Endothelial cell of hepatic sinusoid (primary cell): ENCODE data around the gene TMED1.

Source experiments
- in situ Hi-C: cut with HindIII; loops from 2 replicates; pipeline ENCODE4 v1.10.0; 2017; ENCODE audit warnings: low sequenced_read_pairs

The TMED1 gene

DNA sequence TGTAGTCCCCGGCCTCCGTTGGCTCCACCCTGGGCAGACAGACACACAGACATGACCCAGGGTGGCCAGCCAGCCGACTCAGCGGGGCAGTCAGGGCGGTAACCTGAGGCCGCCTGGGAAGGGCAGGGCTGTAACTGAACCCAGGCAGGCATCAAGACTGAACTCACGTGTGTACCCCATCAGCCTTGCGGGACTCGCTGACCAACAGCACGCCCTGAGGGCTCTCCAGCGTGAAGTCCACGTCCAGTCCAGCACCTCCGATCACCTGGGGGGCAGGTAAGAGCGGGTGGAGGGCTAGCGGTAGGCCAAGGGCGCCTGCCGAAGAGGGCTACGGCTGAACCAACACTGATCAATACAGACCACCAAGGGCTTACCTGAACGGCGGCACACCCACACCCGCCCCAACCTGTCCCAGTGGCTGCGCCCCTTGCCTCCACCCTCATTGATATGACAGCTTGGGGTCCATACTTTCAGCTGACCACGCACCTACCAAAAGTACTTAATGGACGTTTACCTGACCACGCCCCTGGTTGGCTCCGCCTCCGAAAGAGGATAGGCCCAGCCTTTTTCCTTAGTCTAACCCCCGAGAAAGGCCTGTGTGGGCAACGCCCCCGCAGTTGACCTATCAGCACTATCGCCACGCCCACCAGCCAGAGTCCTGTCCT lies 791 bp downstream of the TMED1 start:
- in situ Hi-C loops, result no loop called here

GRCh38 chr19:10832939-10833296 lies 3.1 kb downstream of the TMED1 start:
- in situ Hi-C loops, result no loop called here

DNA sequence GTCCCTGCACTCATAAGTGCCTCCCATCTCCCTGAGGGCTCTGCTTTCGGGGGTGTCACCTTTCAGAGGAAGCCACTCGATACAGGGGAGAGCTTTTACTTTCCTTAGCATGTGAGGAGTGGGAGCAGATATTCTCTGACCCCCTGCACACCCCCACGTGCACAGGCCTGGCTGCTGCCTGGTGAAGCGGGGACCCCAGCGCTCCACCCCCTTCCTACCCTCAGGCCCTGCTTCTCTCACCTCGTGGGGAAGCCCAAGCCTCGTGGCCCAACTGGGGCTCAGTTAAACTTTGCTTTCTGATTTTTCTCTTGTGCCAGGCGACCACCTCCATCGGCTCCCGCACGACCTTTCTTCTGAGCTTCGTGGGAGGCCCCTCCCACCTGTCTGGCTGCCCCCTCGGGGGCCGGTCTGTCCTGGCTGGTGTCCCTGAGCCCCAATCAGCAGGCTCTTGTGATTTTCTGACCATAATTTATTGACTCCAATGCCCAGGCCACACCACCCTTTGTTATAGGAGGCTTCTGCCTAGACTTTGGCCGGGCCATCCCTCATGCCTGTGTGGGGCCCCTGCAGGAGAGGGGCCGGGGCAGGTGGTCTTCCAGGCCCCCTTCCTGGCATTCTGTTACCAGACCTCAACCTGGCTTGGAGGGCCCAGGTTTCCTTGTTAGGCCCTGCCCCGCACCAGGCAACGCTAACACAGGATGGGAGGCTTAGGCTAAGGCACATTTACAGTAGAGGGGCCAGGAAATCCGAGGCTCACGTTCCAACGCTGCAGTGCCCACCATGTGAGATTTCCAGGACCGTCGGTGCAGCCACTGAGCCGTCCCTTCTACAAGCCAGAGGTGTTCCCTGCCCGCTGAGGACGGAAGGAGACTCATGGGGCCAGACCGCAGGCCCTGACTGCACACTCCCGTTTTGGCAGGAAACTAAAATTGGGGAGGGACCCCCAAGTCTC lies 3.7 kb downstream of the TMED1 start:
- in situ Hi-C loops, result no loop called here

DNA sequence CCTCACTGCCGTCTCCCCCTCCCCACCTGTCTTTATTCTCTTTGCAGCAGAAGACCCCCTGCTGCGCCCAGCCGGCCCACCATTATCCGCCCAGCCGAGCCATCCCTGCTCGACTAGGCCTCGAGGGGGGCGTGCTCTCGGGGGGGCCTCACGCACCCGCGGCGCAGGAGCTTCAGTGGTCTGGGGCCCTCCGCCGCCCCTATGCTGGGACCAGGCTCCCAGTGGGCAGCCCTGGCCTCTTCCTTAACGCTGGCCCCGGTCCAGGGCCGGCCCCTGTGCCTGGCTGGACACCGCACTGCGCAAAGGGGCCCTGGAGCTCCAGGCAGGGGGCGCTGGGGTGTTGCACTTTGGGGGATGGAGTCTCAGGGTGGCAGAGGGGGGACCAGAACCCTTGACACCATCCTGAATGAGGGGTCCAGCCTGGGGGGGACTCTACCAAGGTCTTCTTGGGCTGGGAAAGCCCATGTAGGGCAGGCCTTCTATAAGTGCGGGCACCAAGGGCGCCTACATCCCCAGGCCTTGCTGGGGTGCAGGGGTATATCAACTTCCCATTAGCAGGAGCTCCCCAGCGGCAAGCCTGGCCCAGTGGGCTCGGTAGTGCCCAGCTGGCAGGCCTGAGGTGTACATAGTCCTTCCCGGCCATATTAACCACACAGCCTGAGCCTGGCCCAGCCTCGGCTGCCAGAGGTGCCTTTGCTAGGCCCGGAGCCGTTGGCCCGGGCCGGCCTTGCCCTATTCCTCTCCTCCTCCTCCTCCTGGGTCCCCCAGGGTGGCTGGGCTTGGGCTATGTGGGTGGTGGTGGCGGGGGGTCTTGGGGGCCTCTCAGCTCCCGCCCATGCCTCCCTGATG lies 4.9 kb downstream of the TMED1 start:
- in situ Hi-C loops, result no loop called here

DNA sequence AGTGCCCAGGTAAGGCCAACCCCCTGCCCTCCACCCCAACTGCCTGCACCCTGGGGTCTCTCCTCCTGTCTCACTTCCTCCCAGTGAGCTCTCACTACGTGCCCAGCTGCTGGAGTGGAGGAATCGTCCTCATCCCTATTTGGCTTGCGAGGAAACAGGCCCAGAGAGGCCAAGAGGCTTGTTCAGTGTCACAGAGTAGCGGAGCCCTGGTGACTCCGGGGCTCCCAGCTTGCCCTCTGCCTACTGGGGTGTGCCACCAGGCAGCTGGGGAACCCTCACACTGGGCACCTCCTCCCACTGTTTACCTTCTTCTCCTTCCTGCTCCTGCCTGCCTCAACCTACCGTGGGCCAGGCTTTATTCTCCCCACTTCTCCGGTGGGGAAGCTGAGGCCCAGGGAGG lies 5.6 kb downstream of the TMED1 start:
- in situ Hi-C loops, result no loop called here

- in situ Hi-C loops, result no loop called here
Observed at GRCh38 chr19:10829967-10830366, 6.0 kb downstream of the TMED1 start.

DNA sequence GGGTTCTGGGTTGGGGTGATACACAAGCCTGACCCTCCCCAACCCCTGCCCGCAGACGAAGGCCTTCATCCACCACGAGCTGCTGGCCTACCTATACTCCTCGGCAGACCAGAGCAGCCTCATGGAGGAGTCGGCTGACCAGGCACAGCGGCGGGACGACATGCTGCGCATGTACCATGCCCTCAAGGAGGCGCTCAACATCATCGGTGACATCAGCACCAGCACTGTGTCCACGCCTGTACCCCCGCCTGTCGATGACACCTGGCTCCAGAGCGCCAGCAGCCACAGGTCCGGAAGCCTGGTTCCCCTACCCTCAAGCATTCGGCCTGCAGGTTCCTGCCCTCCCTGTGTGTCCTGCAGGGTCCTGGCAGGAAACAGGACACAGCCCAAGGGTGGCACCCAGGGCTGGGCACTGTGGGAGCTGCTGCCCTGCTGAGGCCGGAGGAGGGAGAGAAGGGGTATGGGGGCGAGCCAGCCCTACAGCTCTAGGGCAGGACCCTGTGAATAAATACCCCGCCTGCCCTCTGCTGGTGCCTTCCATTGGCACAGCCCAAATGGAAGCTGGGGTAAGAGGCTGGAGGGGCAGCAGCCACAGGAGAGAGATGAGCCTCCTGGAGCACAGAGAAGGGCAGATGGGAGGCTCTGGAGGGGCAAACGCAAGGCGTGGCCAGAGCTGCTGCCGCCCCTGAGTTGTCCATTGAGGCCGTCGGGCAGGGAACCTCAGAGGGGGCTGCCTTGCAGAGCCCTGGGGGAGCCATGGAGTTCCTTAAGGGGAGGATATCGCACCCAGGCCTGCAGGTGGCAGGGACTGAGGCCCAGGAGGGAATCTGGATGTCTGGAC lies 6.8 kb downstream of the TMED1 start:
- in situ Hi-C loops, result no loop called here

DNA sequence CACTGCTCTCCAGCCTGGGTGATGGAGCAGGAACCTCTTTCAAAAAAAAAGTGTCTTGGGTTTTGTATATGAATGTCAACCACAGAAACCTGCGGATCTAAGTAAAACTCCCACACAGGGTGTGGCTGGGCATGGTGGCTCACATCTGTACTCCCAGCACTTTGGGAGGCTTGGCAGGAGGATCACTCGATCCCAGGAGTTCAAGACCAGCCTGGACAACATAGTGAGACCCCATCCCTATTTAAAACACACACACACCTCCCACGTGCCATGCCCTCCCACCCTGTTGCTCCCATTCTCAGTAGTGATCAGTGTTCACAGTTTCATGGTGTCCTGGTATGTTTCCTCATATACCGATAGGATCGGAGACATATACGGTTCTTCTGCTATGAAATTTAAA lies 9.2 kb downstream of the TMED1 start:
- in situ Hi-C loops, result no loop called here

DNA sequence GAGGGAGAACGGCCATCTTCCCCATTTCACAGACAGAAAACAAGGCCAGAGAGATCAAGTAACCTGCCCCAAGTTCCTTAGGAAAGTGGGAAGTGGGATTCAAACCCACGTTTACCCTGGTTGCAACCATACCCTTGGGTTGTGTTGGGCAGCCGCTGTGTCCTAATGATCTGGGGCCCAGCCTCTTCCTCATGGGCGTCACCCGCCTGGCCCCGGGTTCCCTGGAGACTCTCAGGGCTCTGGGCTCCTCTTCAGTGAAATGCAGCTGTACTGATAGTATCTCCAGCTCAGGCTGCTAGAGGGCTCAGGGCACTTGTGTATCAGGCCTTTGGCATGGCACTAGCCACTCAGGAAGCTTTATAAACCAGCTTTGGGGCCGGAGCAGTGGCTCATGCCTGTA lies 9.8 kb downstream of the TMED1 start:
- in situ Hi-C loops, result no loop called here

GRCh38 chr19:10823690-10824089 lies 12.3 kb downstream of the TMED1 start:
- in situ Hi-C loops, result no loop called here

DNA sequence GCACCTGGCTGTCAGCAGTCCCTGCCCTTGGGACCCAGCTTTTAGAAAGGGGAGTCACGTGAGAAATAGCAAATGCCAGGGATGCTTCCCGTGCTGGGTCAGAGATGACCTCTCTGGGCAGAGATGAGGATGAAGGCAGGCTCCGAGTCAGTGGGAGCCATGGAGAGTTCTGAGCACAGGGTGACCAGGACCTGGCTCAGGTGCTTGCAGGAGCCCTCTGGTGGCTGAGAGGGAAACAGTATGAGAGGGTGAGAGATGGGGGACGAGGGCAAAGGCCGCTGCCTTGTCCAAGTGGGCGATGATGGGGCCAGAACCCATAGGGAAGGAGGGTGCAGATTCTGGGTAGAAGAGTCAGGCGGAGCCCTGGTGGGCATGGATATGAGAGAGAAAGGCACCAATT lies 15.8 kb downstream of the TMED1 start:
- in situ Hi-C loops, result no loop called here

- in situ Hi-C loops, result no loop called here
Observed at GRCh38 chr19:10819124-10820060, 16.6 kb downstream of the TMED1 start.

- in situ Hi-C loops, result no loop called here
Observed at GRCh38 chr19:10818301-10819123, 17.5 kb downstream of the TMED1 start.

- in situ Hi-C loops, result no loop called here
Observed at GRCh38 chr19:10817291-10818038, 18.5 kb downstream of the TMED1 start.

GRCh38 chr19:10816691-10817090 lies 19.3 kb downstream of the TMED1 start:
- in situ Hi-C loops, result no loop called here

DNA sequence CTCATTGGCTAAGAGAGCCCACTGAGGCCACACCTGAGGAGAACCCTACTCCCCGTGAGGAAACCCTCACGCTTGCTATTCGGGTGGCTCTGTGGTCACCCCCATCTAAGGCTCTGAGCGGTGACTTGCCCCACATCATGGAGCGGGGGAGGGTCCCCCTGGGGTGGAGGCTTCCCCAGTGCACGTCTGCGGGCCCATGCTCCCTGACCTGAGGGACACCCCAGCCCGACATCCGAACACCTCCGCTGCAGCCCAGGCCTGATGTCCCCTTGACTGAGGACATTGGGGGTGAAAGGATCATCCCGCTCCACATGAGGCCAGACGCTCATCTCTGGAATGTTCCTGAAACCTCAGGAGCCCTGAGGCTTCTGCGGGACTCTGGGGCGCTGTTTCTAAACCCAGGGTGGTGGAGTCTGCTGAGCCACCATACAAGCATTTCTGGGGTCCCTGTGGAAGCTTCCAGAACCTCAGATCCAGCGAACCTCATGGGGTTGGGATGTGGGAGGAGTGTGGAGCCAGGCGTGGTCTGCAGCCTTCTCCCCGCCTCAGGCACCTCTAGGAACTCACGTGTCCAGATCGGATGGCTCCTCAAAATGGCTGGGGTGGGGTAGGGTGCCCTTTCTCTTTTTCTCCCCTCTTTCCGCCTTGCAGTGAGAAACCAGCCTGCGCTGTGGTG lies 19.9 kb downstream of the TMED1 start:
- in situ Hi-C loops, result no loop called here

- in situ Hi-C loops, result no loop called here
Observed at GRCh38 chr19:10815007-10815536, 20.9 kb downstream of the TMED1 start.
